Naive B cell (primary cell): ENCODE data around the gene BASP1. TPM values are rescaled to one million over a fixed set of nuclear protein-coding genes. Genes with fewer than 3 reads are reported as not detected.
"Not testable (repeated sequence)": the region's sequence is repeated elsewhere in the genome, so short reads cannot be mapped to it uniquely, and the experiment has no call there.

Experiments used
- ATAC-seq, 2 donors: fragments of 150-1000 bp; cut with Tn5 transposase; 2 replicates each; pipeline ENCODE4 v1.10.0; 2021; ENCODE audit warnings: low read depth in 2 of 2, mild to moderate bottlenecking in 2 of 2, moderate library complexity in 2 of 2
- DNase-seq: peaks from one replicate; pipeline ENCODE4 v3.0.0; 2022
- H3K27ac Mint-ChIP-seq, 6 donors: one replicate each; pipeline ENCODE4 v1.8.0; 2020 to 2022; ENCODE audit warnings: mild to moderate bottlenecking in 6 of 6, mixed read lengths in 6 of 6, moderate library complexity in 5 of 6, inconsistent platforms in 2 of 6
- H3K27me3 Mint-ChIP-seq, 3 donors: one replicate each; pipeline ENCODE4 v1.8.0; 2021 to 2022; ENCODE audit warnings: mixed read lengths in 3 of 3, mild to moderate bottlenecking in 1 of 3
- H3K36me3 Mint-ChIP-seq, 2 donors: one replicate each; pipeline ENCODE4 v1.8.0; 2020 to 2022; ENCODE audit warnings: mixed read lengths in 2 of 2, inconsistent platforms in 1 of 2, mild to moderate bottlenecking in 1 of 2
- H3K4me1 Mint-ChIP-seq, 3 donors: one replicate each; pipeline ENCODE4 v1.8.0; 2020 to 2022; ENCODE audit warnings: mixed read lengths in 3 of 3, inconsistent platforms in 1 of 3, mild to moderate bottlenecking in 1 of 3, moderate library complexity in 1 of 3
- H3K4me3 Mint-ChIP-seq, 8 donors: one replicate each; pipeline ENCODE4 v1.8.0; 2020 to 2022; ENCODE audit warnings: mild to moderate bottlenecking in 8 of 8, mixed read lengths in 8 of 8, moderate library complexity in 8 of 8, inconsistent platforms in 2 of 8
- H3K9me3 Mint-ChIP-seq, 7 donors: one replicate each; pipeline ENCODE4 v1.8.0; 2020 to 2022; ENCODE audit warnings: mixed read lengths in 7 of 7, mild to moderate bottlenecking in 5 of 7, inconsistent platforms in 2 of 7, moderate library complexity in 1 of 7
- polyA plus RNA-seq, 6 donors: library from polyadenylated mRNA; unstranded; fragments of 300-500 nt; fragmentation: Illumina TruSeq; gene quantifications; one replicate each; pipeline ENCODE4 v1.2.3, GENCODE V29; 2021; ENCODE audit warnings: low read depth in 6 of 6

Gene BASP1
- polyA plus RNA-seq, 6 donors from 2014 or later, result 64.4 to 149 (median 82.2) TPM

DNA sequence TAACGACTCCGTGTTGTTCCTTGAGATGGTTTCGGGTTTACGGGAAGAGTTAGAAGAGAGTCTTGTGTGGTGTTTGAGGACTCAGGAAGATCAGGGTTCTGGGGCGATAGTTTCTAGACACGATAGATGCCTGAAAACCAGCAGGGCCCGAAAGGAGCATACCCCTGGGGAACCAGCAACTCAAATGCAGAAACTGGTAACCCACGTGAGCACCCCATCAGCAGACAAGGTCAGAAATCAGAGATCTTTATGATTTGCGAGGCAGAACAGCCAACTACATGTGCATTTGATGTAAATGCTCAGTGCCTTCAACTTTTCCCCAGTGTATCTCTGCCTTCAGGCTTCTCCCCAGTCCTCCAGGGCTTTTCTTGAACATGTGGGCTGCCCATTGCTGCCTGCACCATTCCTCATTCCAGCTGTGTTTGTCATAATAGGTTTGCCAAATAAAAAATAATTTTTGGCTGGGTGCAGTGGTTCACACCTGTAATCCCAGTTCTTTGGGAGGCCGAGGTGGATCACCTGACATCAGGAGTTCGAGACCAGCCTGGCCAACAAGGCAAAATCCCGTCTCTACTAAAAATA, 75.1 kb downstream of the BASP1 start:
- peaks cover 2 to 10% (median 6%) of the 10 kb centered on the region in 7 donors for H3K9me3 Mint-ChIP-seq

DNA sequence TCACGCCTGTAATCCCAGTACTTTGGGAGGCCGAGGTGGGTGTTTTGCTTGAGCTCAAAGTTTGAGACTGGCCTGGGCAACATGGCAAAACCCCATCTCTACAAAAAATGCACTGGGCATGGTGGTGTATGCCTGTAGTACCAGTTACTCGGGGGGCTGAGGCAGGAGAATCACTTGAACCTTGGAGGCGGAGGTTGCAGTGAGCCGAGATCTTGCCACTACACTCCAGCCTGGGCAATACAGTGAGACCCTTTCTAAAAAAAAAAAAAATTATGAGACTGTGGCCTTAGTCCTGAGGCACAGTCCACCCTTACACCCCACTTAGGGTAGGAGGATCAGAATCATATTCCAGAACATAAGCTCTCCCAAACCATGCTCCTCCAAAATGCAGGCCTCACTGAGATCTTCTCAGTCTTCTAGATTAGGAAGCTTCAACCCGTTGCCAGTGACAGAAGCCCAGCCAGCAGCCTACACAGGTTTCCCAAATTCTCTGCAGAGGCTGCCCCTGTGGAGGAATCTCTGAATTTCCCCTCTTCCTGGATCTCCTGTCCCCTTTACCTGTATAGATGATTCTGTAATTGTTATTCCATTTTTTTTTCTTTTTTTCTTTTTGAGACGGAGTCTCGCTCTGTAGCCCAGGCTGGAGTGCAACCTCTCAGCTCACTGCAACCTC, 77.3 kb downstream of the BASP1 start:
- ATAC-seq (no peak), DNase-seq (no peak)
- no peaks in the 10 kb centered on the region for H3K9me3 Mint-ChIP-seq
- H3K27me3 Mint-ChIP-seq, result no peaks in the 10 kb centered on the region
- H3K4me3 Mint-ChIP-seq, result no peak overlapping the region
- peaks cover 0 to 13% (median 0%) of the 10 kb centered on the region in 3 donors for H3K4me1 Mint-ChIP-seq
- H3K36me3 Mint-ChIP-seq, result no peaks in the 10 kb centered on the region
- peak overlapping the region in 1 of 6 donors; percentile 33 for H3K27ac Mint-ChIP-seq

More for the DNA sequence above, 75.1 kb downstream of the BASP1 start:
- H3K36me3 Mint-ChIP-seq, result peaks cover 4 to 12% of the 10 kb centered on the region in 2 donors
- no peak for ATAC-seq
- no peak overlapping the region for H3K4me3 Mint-ChIP-seq
- peaks cover 11 to 22% (median 12%) of the 10 kb centered on the region in 3 donors for H3K4me1 Mint-ChIP-seq
- no peaks in the 10 kb centered on the region for H3K27me3 Mint-ChIP-seq
- no peak for DNase-seq
- H3K27ac Mint-ChIP-seq, result peak overlapping the region in 1 of 6 donors; percentile 75

DNA sequence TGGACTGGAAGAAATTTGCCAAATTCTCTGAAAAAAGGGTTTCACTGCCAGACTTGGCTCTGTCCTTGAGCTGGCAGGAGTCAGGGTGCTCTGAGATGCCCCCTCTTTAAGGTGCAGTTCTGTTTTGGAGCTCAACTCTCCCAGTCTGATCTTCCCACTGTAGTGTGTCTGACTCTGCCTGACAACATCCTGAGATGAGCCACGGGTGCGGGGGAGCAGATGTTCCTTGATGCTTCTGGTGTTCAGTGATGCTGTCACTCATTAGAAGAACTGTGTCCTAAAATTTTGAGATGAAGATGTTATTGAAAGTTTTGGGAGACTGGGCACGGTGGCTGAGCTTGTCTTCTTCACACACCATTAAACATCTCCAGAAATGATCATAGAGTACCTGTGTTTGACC, 78.2 kb downstream of the BASP1 start:
- no peaks in the 10 kb centered on the region for H3K27me3 Mint-ChIP-seq
- DNase-seq (no peak), ATAC-seq (no peak)
- no peaks in the 10 kb centered on the region for H3K36me3 Mint-ChIP-seq
- H3K4me1 Mint-ChIP-seq, result peaks cover 4 to 13% (median 4%) of the 10 kb centered on the region in 3 donors
- H3K9me3 Mint-ChIP-seq, result no peaks in the 10 kb centered on the region
- peak overlapping the region in 3 of 6 donors; percentile 24 to 77 (median 58) for H3K27ac Mint-ChIP-seq
- H3K4me3 Mint-ChIP-seq, result peak overlapping the region in 1 of 8 donors; percentile 52

DNA sequence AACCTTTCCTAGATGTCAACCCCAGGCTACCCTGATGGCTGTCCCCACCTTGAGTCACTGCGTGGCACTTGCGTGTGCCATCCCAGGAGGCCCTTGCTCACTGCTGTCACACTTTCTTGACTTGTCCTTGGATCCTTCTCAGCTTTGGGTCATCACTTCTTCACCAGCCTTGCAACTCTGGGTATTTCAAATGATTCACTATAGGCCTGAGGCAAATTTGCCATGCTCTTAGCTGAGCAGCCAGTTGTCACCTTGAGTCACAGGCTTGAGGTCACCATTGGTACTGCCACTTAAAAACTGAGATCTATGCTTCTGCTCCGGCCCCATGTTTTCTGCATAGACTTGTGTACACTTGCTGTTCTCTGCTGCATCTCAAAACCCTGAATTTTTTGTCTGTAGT, 84.7 kb downstream of the BASP1 start:
- peaks cover 2 to 4% (median 4%) of the 10 kb centered on the region in 3 donors for H3K4me1 Mint-ChIP-seq
- DNase-seq (no peak), ATAC-seq (no peak)
- peak overlapping the region in 1 of 6 donors; percentile 46 for H3K27ac Mint-ChIP-seq
- no peaks in the 10 kb centered on the region for H3K36me3 Mint-ChIP-seq
- H3K27me3 Mint-ChIP-seq, result no peaks in the 10 kb centered on the region
- no peaks in the 10 kb centered on the region for H3K9me3 Mint-ChIP-seq
- H3K4me3 Mint-ChIP-seq, result no peak overlapping the region

DNA sequence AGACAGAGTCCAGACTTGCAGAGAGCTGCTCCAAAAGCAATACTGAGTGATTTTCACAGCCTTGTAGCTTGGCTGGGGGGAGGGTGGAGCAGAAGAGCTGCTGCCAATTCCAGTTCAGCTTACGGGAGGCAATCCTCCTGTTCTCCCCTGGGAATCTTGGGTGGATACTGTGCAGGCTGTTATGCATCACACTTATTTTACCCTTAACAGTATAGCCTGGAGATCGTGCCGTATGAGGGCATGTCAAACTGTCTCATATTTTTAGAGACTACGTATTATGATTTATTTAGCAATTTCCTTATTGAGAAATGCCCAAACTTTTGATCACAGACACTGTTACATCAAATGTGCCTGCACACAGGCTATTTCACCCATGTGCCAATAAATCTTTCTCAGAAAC, 85.2 kb downstream of the BASP1 start:
- no peaks in the 10 kb centered on the region for H3K9me3 Mint-ChIP-seq
- peaks cover 2 to 4% (median 4%) of the 10 kb centered on the region in 3 donors for H3K4me1 Mint-ChIP-seq
- H3K36me3 Mint-ChIP-seq, result no peaks in the 10 kb centered on the region
- no peak for DNase-seq
- H3K27me3 Mint-ChIP-seq, result no peaks in the 10 kb centered on the region
- no peak overlapping the region for H3K27ac Mint-ChIP-seq
- ATAC-seq, result no peak
- H3K4me3 Mint-ChIP-seq, result no peak overlapping the region

DNA sequence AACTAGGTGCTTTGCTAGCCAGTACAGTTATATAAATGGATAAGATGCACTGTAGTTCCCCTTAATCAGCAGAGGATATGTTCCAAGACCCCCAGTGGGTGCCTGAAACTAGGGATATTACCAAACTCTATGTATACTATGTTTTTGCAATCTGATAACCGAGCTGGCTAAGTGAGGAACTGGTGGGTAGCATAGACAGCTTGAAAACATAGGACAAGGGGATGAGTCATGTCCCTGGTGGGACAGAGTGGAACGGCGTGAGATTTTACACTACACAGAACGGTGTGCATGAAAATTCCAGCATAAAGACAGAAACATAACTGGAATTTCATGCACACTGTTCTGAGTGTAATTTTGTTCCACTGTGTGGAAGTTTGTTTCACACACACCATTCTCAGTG, 86.9 kb downstream of the BASP1 start:
- Mint-ChIP-seq H3K36me3 (no peaks in the 10 kb centered on the region), H3K9me3 (no peaks in the 10 kb centered on the region), H3K27ac (peak overlapping the region in 1 of 6 donors; percentile 9), H3K4me3 (peak overlapping the region in 1 of 8 donors; percentile 11), H3K27me3 (no peaks in the 10 kb centered on the region), H3K4me1 (peaks cover 0 to 4% (median 4%) of the 10 kb centered on the region in 3 donors)
- ATAC-seq, result no peak
- no peak for DNase-seq

DNA sequence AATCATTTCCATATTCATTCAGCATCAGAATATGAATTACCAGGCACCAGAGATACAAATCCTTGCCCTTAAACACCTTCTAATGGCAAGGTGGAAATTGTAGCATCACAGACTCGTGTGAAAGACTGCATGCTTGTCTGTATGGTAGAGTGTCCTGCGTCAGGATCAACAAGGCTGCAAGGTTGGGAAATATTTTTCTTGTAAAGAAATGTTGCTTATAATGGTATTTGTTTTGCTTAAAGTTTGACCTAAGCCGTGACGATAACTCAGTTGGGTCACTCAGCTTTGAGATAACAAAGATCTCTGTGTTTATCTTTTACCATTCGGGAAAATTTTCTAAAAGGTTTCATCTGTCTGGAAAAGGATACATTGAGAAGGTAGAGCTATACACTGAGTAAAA, 87.6 kb downstream of the BASP1 start:
- DNase-seq, result no peak
- Mint-ChIP-seq H3K9me3 (peaks cover 0 to 2% (median 0%) of the 10 kb centered on the region in 7 donors), H3K27me3 (no peaks in the 10 kb centered on the region)

DNA sequence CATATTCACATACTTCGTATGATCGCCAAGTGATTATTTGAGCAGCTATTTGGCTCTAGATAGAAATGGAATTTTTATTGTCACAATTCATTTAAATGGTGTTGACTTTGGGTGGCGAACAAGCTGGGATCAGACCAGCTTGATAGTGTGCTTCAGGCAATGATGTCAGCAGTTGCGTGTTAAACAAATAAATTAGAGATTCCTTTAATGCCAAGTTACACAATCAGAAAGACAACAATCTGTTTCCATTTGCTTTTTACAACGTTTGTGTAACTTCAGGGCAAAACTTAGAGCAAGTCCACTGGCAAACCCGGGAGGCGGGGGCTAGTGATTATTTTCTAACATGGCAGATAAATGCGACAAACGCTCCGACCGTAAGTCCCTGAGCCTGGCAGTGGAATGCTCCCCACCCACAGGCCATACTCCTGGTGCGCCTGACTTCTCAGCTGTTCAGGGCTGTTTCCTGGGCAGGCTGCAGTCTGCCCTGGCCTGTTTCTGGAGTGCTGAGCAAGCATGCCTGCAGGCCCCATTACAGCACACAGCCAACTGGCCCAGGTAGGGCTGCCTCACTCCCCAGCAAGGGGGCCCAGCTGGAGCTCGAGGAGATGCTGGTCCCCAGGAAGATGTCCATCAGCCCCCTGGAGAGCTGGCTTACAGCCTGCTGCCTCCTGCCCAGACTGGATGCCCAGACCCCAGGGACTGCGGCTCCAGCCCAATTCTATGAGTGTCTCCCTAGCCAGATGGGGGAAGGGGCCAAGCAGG, 88.7 kb downstream of the BASP1 start:
- ATAC-seq (no peak), DNase-seq (no peak)
- H3K27me3 Mint-ChIP-seq, result no peaks in the 10 kb centered on the region
- H3K27ac Mint-ChIP-seq, result no peak overlapping the region
- H3K9me3 Mint-ChIP-seq, result peaks cover 0 to 2% (median 0%) of the 10 kb centered on the region in 7 donors
- no peaks in the 10 kb centered on the region for H3K4me1 Mint-ChIP-seq
- no peaks in the 10 kb centered on the region for H3K36me3 Mint-ChIP-seq
- no peak overlapping the region for H3K4me3 Mint-ChIP-seq

More for the DNA sequence above, 87.6 kb downstream of the BASP1 start:
- peaks cover 0 to 4% (median 4%) of the 10 kb centered on the region in 3 donors for H3K4me1 Mint-ChIP-seq
- no peak for ATAC-seq
- no peak overlapping the region for H3K4me3 Mint-ChIP-seq
- H3K27ac Mint-ChIP-seq, result no peak overlapping the region
- H3K36me3 Mint-ChIP-seq, result no peaks in the 10 kb centered on the region

DNA sequence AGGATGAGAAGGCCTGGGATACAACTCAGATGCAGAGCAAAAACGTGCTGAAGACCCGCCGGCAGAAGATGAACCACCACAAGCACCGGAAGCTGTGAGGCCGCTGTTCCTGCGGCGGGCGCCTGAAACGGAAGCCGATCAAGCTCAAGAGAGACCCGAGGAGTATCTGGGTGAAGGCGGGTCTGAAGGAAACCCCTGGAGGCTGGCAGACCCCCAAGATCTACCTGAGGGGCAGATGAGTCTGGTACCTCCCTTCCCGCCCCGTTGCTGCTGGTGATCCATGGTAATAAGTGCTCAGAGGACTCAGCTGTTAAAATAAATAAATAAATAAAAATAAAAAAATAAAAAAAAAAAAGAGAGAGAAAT, 89.3 kb downstream of the BASP1 start:
- DNase-seq, result no peak
- H3K9me3 Mint-ChIP-seq, result peaks cover 0 to 2% (median 0%) of the 10 kb centered on the region in 7 donors
- H3K27me3 Mint-ChIP-seq, result no peaks in the 10 kb centered on the region
- no peak for ATAC-seq
- H3K36me3 Mint-ChIP-seq, result no peaks in the 10 kb centered on the region
- no peak overlapping the region for H3K27ac Mint-ChIP-seq
- no peak overlapping the region for H3K4me3 Mint-ChIP-seq
- no peaks in the 10 kb centered on the region for H3K4me1 Mint-ChIP-seq

DNA sequence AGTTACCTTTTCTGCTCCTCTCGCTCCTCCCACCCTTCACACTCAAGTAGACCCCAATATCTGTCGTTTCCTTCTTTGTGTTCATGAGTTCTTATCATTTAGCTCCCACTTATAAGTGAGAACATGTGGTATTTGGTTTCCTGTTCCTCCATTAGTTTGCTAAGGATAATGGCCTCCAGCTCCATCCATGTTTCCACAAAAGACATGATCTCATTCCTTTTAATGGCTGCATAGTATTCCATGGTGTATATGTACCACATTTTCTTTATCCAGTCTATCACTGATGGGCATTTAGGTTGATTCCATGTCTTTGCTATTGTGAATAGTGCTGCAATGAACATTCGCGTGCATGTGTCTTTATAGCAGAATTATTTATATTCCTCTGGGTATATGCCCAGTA, 90.0 kb downstream of the BASP1 start:
- H3K4me1 Mint-ChIP-seq, H3K27me3 Mint-ChIP-seq, H3K36me3 Mint-ChIP-seq, H3K4me3 Mint-ChIP-seq, H3K9me3 Mint-ChIP-seq, DNase-seq, ATAC-seq: not testable (repeated sequence)
- peak overlapping the region in 1 of 6 donors; percentile 60 for H3K27ac Mint-ChIP-seq

DNA sequence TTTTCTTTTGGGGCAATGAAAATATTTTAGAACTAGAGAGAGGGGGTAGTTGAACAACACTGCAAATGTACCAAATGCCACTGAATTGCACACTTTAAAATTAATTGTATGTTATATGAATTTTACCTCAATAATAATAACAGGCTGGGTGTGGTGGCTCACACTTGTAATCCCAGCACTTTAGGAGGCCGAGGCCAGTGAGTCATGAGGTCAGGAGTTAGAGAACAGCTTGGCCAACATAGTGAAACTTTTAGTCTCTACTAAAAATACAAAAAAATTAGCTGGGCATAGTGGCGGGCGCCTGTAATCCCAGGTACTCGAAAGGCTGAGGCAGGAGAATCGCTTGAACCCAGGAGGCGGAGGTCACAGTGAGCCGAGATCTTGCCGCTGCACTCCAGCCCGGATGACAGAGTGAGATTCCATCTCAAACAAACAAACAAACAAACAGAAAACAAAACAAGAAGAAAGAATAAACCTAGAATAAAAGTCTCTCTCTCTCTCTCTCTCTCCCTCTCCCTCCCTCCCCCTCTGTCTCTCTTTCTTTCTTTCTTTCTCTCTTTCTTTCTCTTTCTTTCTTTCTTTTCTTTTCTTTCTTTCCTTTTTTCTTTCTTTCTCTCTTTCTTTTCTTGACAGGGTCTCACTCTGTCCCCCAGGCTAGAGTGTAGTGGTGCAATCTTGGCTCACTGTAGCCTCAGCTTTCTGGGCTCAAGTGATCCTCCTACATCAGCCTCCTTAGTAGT, 91.1 kb downstream of the BASP1 start:
- H3K4me1 Mint-ChIP-seq, result no peaks in the 10 kb centered on the region
- H3K27me3 Mint-ChIP-seq, result no peaks in the 10 kb centered on the region
- ATAC-seq (no peak), DNase-seq (no peak)
- no peaks in the 10 kb centered on the region for H3K36me3 Mint-ChIP-seq
- H3K27ac Mint-ChIP-seq, result no peak overlapping the region
- no peak overlapping the region for H3K4me3 Mint-ChIP-seq
- H3K9me3 Mint-ChIP-seq, result peaks cover 0 to 2% (median 0%) of the 10 kb centered on the region in 7 donors

DNA sequence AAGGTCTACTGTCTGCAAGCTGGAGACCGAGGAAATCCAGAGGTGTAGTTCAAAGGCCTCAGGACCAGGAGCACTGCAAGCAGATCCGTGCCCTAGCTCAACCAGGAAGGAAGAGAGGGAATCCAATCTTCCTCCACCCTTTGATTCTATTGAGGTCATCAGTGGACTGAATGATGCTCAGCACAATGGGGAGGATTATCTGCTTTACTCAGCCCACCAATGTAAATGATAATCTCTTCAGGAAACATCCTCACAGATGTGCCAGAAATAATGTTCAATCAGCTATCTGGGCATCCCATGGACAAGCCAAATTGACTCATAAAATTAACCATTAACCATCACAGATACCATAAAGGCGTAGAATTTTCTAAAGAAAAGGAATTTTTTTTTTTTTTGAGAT, 92.0 kb downstream of the BASP1 start:
- Mint-ChIP-seq H3K4me1 (peaks cover 0 to 2% (median under 1%) of the 10 kb centered on the region in 3 donors), H3K9me3 (peaks cover 0 to 2% (median 0%) of the 10 kb centered on the region in 7 donors), H3K4me3 (no peak overlapping the region), H3K27me3 (no peaks in the 10 kb centered on the region), H3K27ac (no peak overlapping the region), H3K36me3 (no peaks in the 10 kb centered on the region)
- ATAC-seq (no peak), DNase-seq (no peak)

DNA sequence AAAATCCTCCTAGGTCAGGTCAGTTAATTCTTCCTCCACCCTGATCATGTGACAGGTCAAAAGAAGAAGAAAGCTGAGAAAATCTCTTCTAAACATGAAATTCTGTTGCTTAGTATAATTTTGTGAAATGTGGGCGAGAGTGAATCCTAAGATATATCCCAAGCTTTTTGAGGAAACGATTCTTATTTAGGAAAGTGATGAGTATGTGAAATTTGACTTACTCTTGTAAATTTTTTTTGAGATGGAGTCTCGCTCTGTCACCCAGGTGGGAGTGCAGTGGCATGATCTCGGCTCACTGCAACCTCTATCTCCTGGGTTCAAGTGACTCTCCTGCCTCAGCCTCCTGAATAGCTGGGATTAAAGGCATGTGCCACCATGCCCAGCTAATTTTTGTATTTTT, 93.1 kb downstream of the BASP1 start:
- H3K27ac Mint-ChIP-seq, ATAC-seq, H3K9me3 Mint-ChIP-seq, H3K4me3 Mint-ChIP-seq, DNase-seq, H3K36me3 Mint-ChIP-seq, H3K27me3 Mint-ChIP-seq: not testable (repeated sequence)
- H3K4me1 Mint-ChIP-seq, result peaks cover 7 to 12% (median 10%) of the 10 kb centered on the region in 3 donors
